Ovary (tissue), 9 donors: Measurements from ENCODE around the gene FAM20C. TPM values are rescaled to one million over a fixed set of nuclear protein-coding genes. Genes with fewer than 3 reads are reported as not detected.

Experiments used
- DNase-seq, 5 donors: peaks; one replicate each; pipeline ENCODE4 v3.0.0-alpha.2; 2019 to 2020
- H3K27ac ChIP-seq, 2 donors: fragments of 200-600 bp; one replicate each; pipeline versions ENCODE4 v1.5.1 to v1.8.0; 2019 to 2022
- H3K27me3 ChIP-seq: fragments of 200-600 bp; one replicate; pipeline ENCODE4 v1.8.0; 2022
- H3K36me3 ChIP-seq: fragments of 200-600 bp; sonication (generic); one replicate; pipeline ENCODE4 v1.5.1; 2019
- H3K4me1 ChIP-seq: one replicate; pipeline ENCODE4 v1.8.1; 2013; ENCODE audit warnings: mild to moderate bottlenecking, moderate library complexity; ENCODE audit not compliant: insufficient read depth
- H3K4me3 ChIP-seq: fragments of 200-600 bp; sonication (generic); one replicate; pipeline ENCODE4 v1.5.1; 2017
- H3K9me3 ChIP-seq, 2 donors: fragments of 200-600 bp in 1 of 2; sonication (generic) in 1 of 2; one replicate each; pipeline versions ENCODE4 v1.5.1 to v1.8.1; 2013 to 2019; ENCODE audit warnings: mild to moderate bottlenecking in 1 of 2, moderate library complexity in 1 of 2
- CTCF ChIP-seq, 3 donors: fragments of 450-650 bp in 2 of 3; fragments of 200-600 bp in 1 of 3; IDR thresholded peaks; one replicate each; pipeline versions ENCODE4 v1.5.1 to v1.8.0; 2016 to 2022; ENCODE audit warnings: antibody characterized with exemption in 3 of 3, mild to moderate bottlenecking in 1 of 3
- EP300 ChIP-seq: sonication (generic); formaldehyde crosslinking; IDR thresholded peaks from one replicate; pipeline ENCODE4 v1.6.1; 2017; ENCODE audit warnings: antibody characterized with exemption
- POLR2A ChIP-seq: fragments of 450-650 bp; IDR thresholded peaks from one replicate; pipeline ENCODE4 v1.6.1; 2017; ENCODE audit warnings: antibody characterized with exemption, mild to moderate bottlenecking, moderate library complexity
- WGBS, 3 donors: extraction: QIAGEN DNeasy Blood & Tissue Kit in 1 of 3; methylation state at CpG; one replicate each; pipeline versions ENCODE4 v1.1.5 to v1.1.7; 2013 to 2017; 5-methylcytosine and 5-hydroxymethylcytosine counted together
- intact Hi-C, 4 donors: fragments of 100-400 bp; cut with DNase I; formaldehyde crosslinking; loops; one replicate each; pipeline versions ENCODE4 v1.11.0 to v1.15.1; 2022 to 2023
- polyA plus RNA-seq, 2 donors: library from polyadenylated mRNA; stranded (reverse); fragments of 200-250 nt in 1 of 2; fragments of 350-450 nt in 1 of 2; fragmentation: Illumina TruSeq in 1 of 2; extraction: RNeasy Lipid Tissue Mini Kit (QIAGEN cat#74804) in 1 of 2; gene quantifications; one replicate each; pipeline ENCODE4 v1.2.3, GENCODE V29; 2013 to 2014
- total RNA-seq, 7 donors: library from RNA; depleted of rRNA in 2 of 7; stranded (reverse); fragments of >200 nt in 2 of 7; fragmentation: NEBNext Ultra II Directional in 3 of 7; extraction: Animal tissue kit (Norgen Biotek cat#: 25700) in 3 of 7; gene quantifications; one replicate each; pipeline versions ENCODE4 v1.1.0 to v1.2.4, GENCODE V29; 2016 to 2023
- donor health status: DM: no; HTN: no; CAD: no; lungs with moderate emphysema.
- donor health status: DM: no; HTN: no; CAD: no.
- donor health status: Bipolar disorder and iron deficiency.
- donor health status: DM: yes; HTN: yes; CAD: no.
- donor health status: DM: no; HTN: no; CAD: no.
- donor health status: DM: yes; HTN: yes; CAD: no.

FAM20C gene
- total and polyA plus RNA-seq, 9 donors: 6.2 to 80.4 (median 33.5) TPM

DNA sequence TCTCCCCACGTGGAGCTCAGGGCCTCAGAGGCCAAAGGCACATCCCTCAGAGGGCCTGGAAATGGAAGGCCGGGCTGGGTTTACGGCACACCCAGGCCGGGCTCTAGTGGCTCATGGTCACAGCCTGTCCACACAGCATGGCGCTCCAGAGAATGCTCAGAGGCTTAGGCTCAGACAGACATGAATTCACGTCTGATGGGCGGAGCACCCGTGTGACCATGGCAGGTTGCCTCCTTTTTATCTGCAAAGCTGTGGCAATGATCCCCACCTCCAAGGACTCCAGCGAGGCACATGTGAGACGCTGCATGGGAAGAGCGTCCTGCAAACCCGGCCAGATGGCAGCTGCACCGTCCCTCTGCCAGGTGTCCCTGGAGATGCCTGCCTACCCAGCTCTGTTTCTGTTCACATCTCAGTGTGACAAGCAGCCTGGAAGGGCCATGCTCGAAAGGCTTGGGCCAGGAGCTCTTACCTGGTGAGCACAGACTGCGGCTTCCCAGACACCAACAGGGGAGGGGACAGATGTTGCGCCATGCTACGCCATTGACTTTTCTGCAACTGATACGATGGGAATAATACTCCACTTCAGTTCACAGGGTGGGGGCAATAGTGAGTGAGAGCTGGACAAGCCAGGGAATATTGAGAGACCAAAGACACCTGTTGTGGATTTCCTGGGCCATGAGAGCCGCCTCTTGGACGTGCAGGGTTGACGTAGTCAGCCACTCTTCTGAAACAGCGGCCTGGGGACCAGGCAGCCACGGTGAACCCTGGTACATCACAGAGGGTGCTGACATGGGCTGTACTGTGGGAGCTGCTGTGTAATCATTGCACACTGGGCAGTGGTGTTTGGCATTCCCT lies 34.4 kb upstream of the FAM20C start:
- DNase-seq: peak in 1 of 5 donors; percentile 24
- H3K27ac ChIP-seq: no peak overlapping the region
- H3K27me3 ChIP-seq: no peaks in the 10 kb centered on the region
- no peaks in the 10 kb centered on the region for H3K4me1 ChIP-seq
- no peaks in the 10 kb centered on the region for H3K9me3 ChIP-seq
- H3K4me3 ChIP-seq: no peak overlapping the region
- H3K36me3 ChIP-seq: no peaks in the 10 kb centered on the region
- intact Hi-C loops: no loop called here
- no peak for TF ChIP-seq CTCF (IDR thresholded peaks at IDR 0.05)
- TF ChIP-seq POLR2A: no peak
- TF ChIP-seq EP300: no peak
- 91 to 94% (median 94%) methylated on average over 20 to 23 of the region's 23 CpGs for WGBS, 3 donors

DNA sequence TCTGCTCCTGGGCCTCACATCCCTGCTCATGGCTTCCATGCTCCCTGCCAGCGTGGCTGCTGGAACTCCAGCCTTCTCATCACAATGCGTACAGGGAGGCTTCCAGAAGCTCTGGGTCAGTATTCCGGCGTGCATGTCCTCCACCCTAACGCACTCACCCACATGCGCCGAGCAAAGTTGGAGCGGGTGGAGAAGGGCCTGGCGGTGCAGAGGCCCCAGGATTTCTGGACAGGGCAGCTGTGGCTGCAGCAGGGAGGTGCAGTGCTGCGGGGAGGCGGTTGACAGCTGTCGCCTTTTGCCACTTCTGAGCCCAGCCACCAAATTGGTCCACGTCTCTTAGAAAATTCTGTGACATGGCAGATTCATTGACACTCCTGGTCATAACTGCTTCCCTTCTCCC lies 33.6 kb upstream of the FAM20C start:
- WGBS, 3 donors: 79 to 82% (median 81%) methylated on average over 11 to 13 of the region's 13 CpGs
- Histone ChIP-seq H3K4me3 (no peak overlapping the region), H3K27ac (no peak overlapping the region), H3K9me3 (no peaks in the 10 kb centered on the region), H3K4me1 (no peaks in the 10 kb centered on the region), H3K27me3 (no peaks in the 10 kb centered on the region), H3K36me3 (no peaks in the 10 kb centered on the region)
- intact Hi-C loops: no loop called here
- TF ChIP-seq POLR2A: no peak
- TF ChIP-seq EP300: no peak
- TF ChIP-seq CTCF (IDR thresholded peaks at IDR 0.05): no peak
- DNase-seq: peak in 1 of 5 donors; percentile 31

GRCh38 chr7:159370-160270 lies 32.8 kb upstream of the FAM20C start:
- Histone ChIP-seq H3K27ac (no peak overlapping the region), H3K36me3 (no peaks in the 10 kb centered on the region), H3K4me1 (no peaks in the 10 kb centered on the region), H3K27me3 (no peaks in the 10 kb centered on the region), H3K4me3 (no peak overlapping the region), H3K9me3 (no peaks in the 10 kb centered on the region)
- DNase-seq: peak in 1 of 5 donors; percentile 48
- TF ChIP-seq POLR2A (no peak), CTCF (IDR thresholded peaks at IDR 0.05) (no peak), EP300 (no peak)
- intact Hi-C loops: no loop called here
- WGBS, 3 donors: 63 to 83% (median 80%) methylated on average over 47 to 50 of the region's 50 CpGs

DNA sequence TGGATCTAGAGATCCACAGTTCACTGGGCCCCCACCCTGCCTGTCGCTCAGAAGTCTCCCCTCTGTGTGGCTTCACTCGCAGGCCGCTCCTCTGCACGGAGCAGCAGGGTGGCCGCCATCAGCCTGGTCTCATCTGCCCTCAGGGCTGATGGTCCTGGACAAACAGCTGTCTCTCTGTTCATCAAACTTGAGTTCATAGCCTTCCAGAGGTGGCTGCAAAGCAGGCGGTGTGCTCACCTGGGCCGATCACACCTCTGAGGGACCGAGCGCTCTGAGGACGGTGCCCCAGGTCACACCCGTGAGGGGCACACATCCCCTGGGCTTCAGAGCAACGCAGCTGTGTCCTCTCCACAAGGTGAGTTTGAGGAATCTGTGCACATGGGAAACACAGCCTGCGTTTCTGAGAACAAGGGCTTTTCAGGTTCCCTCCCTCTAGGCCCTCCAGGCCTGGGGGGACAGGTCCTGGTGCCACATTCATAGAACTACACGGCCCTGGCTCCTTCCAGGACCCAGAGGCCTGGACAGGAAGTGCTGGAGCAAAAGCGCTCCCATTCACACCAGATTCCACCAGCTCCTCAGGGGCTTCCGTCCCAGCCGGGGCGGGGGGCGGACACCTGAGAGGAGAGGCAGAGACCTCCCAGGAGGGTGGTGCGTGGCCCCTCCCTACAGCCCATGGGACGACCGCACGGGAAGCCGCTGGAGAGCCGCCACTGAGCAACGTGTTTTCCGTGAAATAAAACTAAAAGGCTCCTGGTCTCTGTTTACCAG lies 31.2 kb upstream of the FAM20C start:
- TF ChIP-seq EP300: no peak
- TF ChIP-seq POLR2A: no peak
- TF ChIP-seq CTCF (IDR thresholded peaks at IDR 0.05): no peak

More for the DNA sequence above, 31.2 kb upstream of the FAM20C start:
- WGBS, 3 donors: 75 to 94% (median 88%) methylated on average over 27 of the region's 27 CpGs
- intact Hi-C loops: no loop called here
- peak in 1 of 5 donors; percentile 23 for DNase-seq
- Histone ChIP-seq H3K4me3 (no peak overlapping the region), H3K36me3 (no peaks in the 10 kb centered on the region), H3K9me3 (no peaks in the 10 kb centered on the region), H3K27ac (no peak overlapping the region), H3K27me3 (no peaks in the 10 kb centered on the region), H3K4me1 (no peaks in the 10 kb centered on the region)
